GM21529 (cell line): ENCODE data around the gene CHMP6.

Experiments used
- ATAC-seq: cut with Tn5 transposase; IDR thresholded peaks from one replicate; pipeline ENCODE4 v1.9.1; 2021; ENCODE audit not compliant: unreplicated experiment

CHMP6 gene

GRCh38 chr17:80992077-80992947 is 671 bp downstream of the CHMP6 start:
- ATAC-seq: no peak

GRCh38 chr17:80992948-80993624 is 1.4 kb downstream of the CHMP6 start:
- no peak for ATAC-seq

GRCh38 chr17:80995131-80995530 is 3.5 kb downstream of the CHMP6 start:
- no peak for ATAC-seq

GRCh38 chr17:80996422-80997305 is 5.0 kb downstream of the CHMP6 start:
- no peak for ATAC-seq

GRCh38 chr17:80997424-80998117 is 5.9 kb downstream of the CHMP6 start:
- no peak for ATAC-seq

GRCh38 chr17:80998118-80998747 is 6.6 kb downstream of the CHMP6 start:
- no peak for ATAC-seq

GRCh38 chr17:80998748-80999535 is 7.3 kb downstream of the CHMP6 start:
- no peak for ATAC-seq

GRCh38 chr17:80999536-81000333 is 8.1 kb downstream of the CHMP6 start:
- no peak for ATAC-seq

GRCh38 chr17:81000334-81000630 is 8.6 kb downstream of the CHMP6 start:
- ATAC-seq: no peak

- ATAC-seq: no peak
These were observed 9.2 kb downstream of the CHMP6 start for GRCh38 chr17:81000631-81001357.

GRCh38 chr17:81002013-81002384 is 10.4 kb downstream of the CHMP6 start:
- no peak for ATAC-seq

GRCh38 chr17:81002409-81003361 is 11.0 kb downstream of the CHMP6 start:
- ATAC-seq: no peak

GRCh38 chr17:81003711-81004475 is 12.3 kb downstream of the CHMP6 start:
- ATAC-seq: no peak

GRCh38 chr17:81006891-81007290 is 15.2 kb downstream of the CHMP6 start:
- ATAC-seq: no peak

- ATAC-seq: no peak
These were observed 16.5 kb downstream of the CHMP6 start for GRCh38 chr17:81008140-81008539.

GRCh38 chr17:81009136-81009535 is 17.5 kb downstream of the CHMP6 start:
- ATAC-seq: no peak
